GM06990 (cell line): ENCODE data around the gene AFAP1.

ENCODE experiments used
- DNase-seq: peaks from one replicate; pipeline ENCODE4 v3.0.0-alpha.2; 2011; ENCODE audit not compliant: insufficient read length; ENCODE audit errors: extremely low read depth
- H3K27me3 ChIP-seq: replicated peaks from 2 replicates; pipeline ENCODE4 v1.6.0; 2011; ENCODE audit warnings: low read length; ENCODE audit not compliant: control insufficient read depth, insufficient read depth
- H3K36me3 ChIP-seq: 2 replicates; pipeline ENCODE4 v1.5.1; 2011; ENCODE audit warnings: low read length; ENCODE audit not compliant: control insufficient read depth, insufficient read depth
- H3K4me3 ChIP-seq: replicated peaks from 2 replicates; pipeline ENCODE4 v1.5.1; 2011; ENCODE audit warnings: low read depth, mild to moderate bottlenecking, control low read depth, low read length
- CTCF ChIP-seq: IDR thresholded peaks from 2 replicates; pipeline ENCODE4 v1.5.1; 2011; ENCODE audit warnings: low read length, control low read depth, mild to moderate bottlenecking, inconsistent platforms; ENCODE audit not compliant: insufficient read depth, poor library complexity, severe bottlenecking

AFAP1 gene

GRCh38 chr4:7711307-7711963 lies 228.2 kb downstream of the AFAP1 start:
- TF ChIP-seq CTCF, result no peak
- DNase-seq, result no peak
- Histone ChIP-seq H3K36me3 (no peaks in the 10 kb centered on the region), H3K27me3 (no peaks in the 10 kb centered on the region; the same call in 1 of the 2 replicates), H3K4me3 (no peak overlapping the region)

- DNase-seq, result no peak
- H3K27me3 ChIP-seq, result no peaks in the 10 kb centered on the region; the same call in 1 of the 2 replicates
- no peak for TF ChIP-seq CTCF
- no peak overlapping the region for H3K4me3 ChIP-seq
- no peaks in the 10 kb centered on the region for H3K36me3 ChIP-seq
Observed at GRCh38 chr4:7710576-7711306, 228.9 kb downstream of the AFAP1 start.

- Histone ChIP-seq H3K27me3 (no peaks in the 10 kb centered on the region; the same call in 1 of the 2 replicates), H3K36me3 (no peaks in the 10 kb centered on the region), H3K4me3 (no peak overlapping the region)
- no peak for TF ChIP-seq CTCF
- no peak for DNase-seq
Observed at GRCh38 chr4:7710126-7710525, 229.5 kb downstream of the AFAP1 start.

GRCh38 chr4:7709431-7709830 lies 230.2 kb downstream of the AFAP1 start:
- TF ChIP-seq CTCF, result no peak
- Histone ChIP-seq H3K36me3 (no peaks in the 10 kb centered on the region), H3K27me3 (no peaks in the 10 kb centered on the region; the same call in 1 of the 2 replicates), H3K4me3 (no peak overlapping the region)
- no peak for DNase-seq

GRCh38 chr4:7708981-7709380 lies 230.7 kb downstream of the AFAP1 start:
- H3K36me3 ChIP-seq, result no peaks in the 10 kb centered on the region
- H3K4me3 ChIP-seq, result no peak overlapping the region
- DNase-seq, result no peak
- TF ChIP-seq CTCF, result no peak
- H3K27me3 ChIP-seq, result no peaks in the 10 kb centered on the region; the same call in 1 of the 2 replicates
